GM19240 (cell line): ENCODE measurements around the gene CBFA2T2.
"Not testable (repeated sequence)": the region's sequence is repeated elsewhere in the genome, so short reads cannot be mapped to it uniquely, and the experiment has no call there.

Source experiments
- DNase-seq: peaks from one replicate; pipeline ENCODE4 v3.0.0; 2011; ENCODE audit warnings: low spot score; ENCODE audit not compliant: insufficient read length

CBFA2T2 gene

GRCh38 chr20:33549229-33549999, 59.5 kb downstream of the CBFA2T2 start:
- DNase-seq, result no peak

- DNase-seq, result no peak
Measured at GRCh38 chr20:33551778-33552177, 61.9 kb downstream of the CBFA2T2 start.

GRCh38 chr20:33552519-33552918, 62.6 kb downstream of the CBFA2T2 start:
- DNase-seq, result no peak

GRCh38 chr20:33553516-33553915, 63.6 kb downstream of the CBFA2T2 start:
- DNase-seq, result no peak

GRCh38 chr20:33554914-33555420, 65.1 kb downstream of the CBFA2T2 start:
- peak; percentile 59 for DNase-seq

GRCh38 chr20:33555755-33556154, 65.9 kb downstream of the CBFA2T2 start:
- DNase-seq, result no peak

- no peak for DNase-seq
Measured at GRCh38 chr20:33556246-33556645, 66.3 kb downstream of the CBFA2T2 start.

- DNase-seq, result no peak
Measured at GRCh38 chr20:33558348-33559144, 68.7 kb downstream of the CBFA2T2 start.

GRCh38 chr20:33559212-33559611, 69.3 kb downstream of the CBFA2T2 start:
- DNase-seq, result no peak

GRCh38 chr20:33560026-33560425, 70.1 kb downstream of the CBFA2T2 start:
- no peak for DNase-seq

- not testable (repeated sequence) for DNase-seq
Measured at GRCh38 chr20:33561053-33561452, 71.2 kb downstream of the CBFA2T2 start.

GRCh38 chr20:33561692-33562601, 72.1 kb downstream of the CBFA2T2 start:
- DNase-seq, result no peak

GRCh38 chr20:33563788-33564187, 73.9 kb downstream of the CBFA2T2 start:
- DNase-seq, result no peak

GRCh38 chr20:33566781-33567603, 77.1 kb downstream of the CBFA2T2 start:
- DNase-seq, result no peak

- DNase-seq, result no peak
Measured at GRCh38 chr20:33567949-33568348, 78.1 kb downstream of the CBFA2T2 start.

GRCh38 chr20:33568378-33568777, 78.5 kb downstream of the CBFA2T2 start:
- DNase-seq, result peak; percentile 35

GRCh38 chr20:33568868-33569801, 79.2 kb downstream of the CBFA2T2 start:
- DNase-seq, result no peak

- DNase-seq, result no peak
Measured at GRCh38 chr20:33569802-33570391, 80.0 kb downstream of the CBFA2T2 start.

GRCh38 chr20:33570743-33571142, 80.8 kb downstream of the CBFA2T2 start:
- no peak for DNase-seq
